Choroid plexus epithelial cell (primary cell): ENCODE data around the gene BSDC1.

ENCODE experiments used
- DNase-seq: peaks from one replicate; pipeline ENCODE4 v3.0.0-alpha.2; 2010; ENCODE audit warnings: low read depth
- H3K4me3 ChIP-seq: 2 replicates; pipeline ENCODE4 v1.5.1; 2011; ENCODE audit warnings: low read depth, mild to moderate bottlenecking, control low read depth, low read length, moderate library complexity
- TF ChIP-seq, protein P1 (sequence below): conservative IDR thresholded peaks from 2 replicates; pipeline ENCODE4 v1.5.1; 2011; ENCODE audit warnings: low read depth, mild to moderate bottlenecking, control low read depth, inconsistent platforms, low read length, moderate library complexity

BSDC1 gene

DNA sequence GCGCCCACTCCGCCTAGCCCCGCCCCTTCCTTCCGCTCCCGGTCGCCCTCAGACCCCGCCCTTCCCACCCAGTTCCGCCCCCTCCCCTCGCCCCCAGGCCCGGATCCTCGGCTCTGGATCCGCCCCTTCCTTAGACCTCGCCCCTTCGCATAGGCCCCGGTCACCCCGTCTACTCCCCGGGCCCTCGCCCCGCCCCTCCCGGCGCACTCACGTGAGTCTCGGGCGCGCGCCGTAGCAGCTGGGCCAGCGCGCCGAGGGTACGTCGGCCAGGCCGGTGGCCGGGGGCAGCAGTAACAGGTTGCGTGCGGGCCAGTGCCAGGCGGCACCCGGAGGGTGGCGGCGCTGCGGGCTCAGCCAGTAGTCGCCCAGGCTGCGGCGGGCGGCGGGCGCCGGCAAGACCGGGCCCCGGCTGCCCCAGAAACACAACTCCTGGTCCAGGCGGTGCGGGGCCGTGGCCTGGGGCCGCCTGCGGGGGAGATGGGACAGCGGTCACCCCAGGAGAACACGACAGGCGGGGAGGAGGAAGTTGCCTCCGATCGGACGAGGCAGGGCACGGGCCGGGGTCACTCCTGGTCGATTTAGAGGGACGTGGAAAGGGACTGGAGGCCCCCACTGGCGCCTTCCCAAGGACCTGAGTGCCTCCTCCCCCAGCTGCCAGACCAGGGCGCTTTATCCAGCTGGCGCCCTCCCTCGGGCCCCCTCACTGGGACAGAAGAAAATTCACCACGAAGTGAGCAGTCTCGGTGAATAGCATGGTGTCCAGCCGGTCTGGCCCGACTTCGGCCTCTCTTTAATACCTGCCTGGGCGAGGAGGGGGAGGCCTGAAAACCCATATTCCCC lies 42.6 kb downstream of the BSDC1 start:
- peak overlapping the region; percentile 60 for H3K4me3 ChIP-seq
- TF ChIP-seq, protein P1, sequence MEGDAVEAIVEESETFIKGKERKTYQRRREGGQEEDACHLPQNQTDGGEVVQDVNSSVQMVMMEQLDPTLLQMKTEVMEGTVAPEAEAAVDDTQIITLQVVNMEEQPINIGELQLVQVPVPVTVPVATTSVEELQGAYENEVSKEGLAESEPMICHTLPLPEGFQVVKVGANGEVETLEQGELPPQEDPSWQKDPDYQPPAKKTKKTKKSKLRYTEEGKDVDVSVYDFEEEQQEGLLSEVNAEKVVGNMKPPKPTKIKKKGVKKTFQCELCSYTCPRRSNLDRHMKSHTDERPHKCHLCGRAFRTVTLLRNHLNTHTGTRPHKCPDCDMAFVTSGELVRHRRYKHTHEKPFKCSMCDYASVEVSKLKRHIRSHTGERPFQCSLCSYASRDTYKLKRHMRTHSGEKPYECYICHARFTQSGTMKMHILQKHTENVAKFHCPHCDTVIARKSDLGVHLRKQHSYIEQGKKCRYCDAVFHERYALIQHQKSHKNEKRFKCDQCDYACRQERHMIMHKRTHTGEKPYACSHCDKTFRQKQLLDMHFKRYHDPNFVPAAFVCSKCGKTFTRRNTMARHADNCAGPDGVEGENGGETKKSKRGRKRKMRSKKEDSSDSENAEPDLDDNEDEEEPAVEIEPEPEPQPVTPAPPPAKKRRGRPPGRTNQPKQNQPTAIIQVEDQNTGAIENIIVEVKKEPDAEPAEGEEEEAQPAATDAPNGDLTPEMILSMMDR: peak; percentile 19
- peak; percentile 92 for DNase-seq

DNA sequence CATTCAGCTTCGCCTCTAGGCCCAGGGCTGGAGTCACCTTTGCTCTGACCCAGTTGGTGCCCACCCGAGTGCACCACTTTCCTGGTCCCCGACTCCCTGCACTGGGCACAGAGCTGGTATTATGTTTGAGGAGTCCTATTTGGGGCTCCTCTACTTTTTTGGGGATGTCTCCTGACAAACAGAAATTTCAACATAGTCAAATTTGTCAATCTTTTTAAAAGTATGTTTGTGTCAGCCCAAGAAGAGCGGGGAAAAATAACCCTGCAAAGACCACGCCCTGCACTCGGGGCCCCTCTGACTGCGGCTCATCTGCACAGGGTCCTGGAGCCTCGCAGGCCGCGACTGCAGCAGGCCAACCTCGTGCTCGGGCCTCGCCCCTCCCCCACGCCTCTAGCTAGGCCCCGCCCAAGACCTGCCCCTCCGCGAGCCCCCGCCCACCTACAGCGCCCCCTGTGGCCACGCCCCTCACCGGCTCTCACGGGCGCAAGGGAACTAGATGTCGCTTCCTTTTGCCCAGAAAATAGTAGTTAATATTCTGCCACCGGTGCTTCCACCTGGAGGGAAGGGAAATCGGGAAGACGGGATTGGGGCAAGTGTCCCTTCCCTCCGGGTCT lies 43.3 kb downstream of the BSDC1 start:
- TF ChIP-seq, protein P1: peak; percentile 55
- H3K4me3 ChIP-seq: peak overlapping the region; percentile 60

DNA sequence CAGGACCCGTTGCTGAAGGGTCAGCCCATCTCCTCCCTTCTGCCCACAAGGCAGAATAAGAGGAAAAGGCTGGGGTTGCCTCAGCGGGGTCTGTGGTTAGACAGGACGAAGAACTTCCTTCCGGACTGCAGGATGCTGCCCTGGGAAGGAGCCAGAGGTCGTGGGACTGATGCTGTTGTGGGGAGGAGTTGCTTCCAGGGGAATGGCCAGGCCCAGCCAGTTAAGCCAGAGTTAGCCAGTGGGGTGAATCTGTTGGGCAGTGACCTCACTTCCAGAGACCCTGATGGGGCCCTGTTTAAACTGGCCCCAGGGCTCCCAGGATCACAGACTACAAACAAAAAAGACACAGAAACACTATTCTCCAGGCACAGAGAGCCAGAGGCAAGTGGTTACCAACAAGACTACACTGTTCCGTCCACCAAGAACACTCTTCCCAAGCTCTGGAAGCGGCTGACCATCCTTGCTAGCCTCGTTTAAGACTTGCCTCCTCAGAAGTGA lies 45.0 kb downstream of the BSDC1 start:
- TF ChIP-seq, protein P1: no peak
- DNase-seq: peak; percentile 95
- H3K4me3 ChIP-seq: no peak overlapping the region

More for the DNA sequence above, 43.3 kb downstream of the BSDC1 start:
- peak; percentile 74 for DNase-seq

DNA sequence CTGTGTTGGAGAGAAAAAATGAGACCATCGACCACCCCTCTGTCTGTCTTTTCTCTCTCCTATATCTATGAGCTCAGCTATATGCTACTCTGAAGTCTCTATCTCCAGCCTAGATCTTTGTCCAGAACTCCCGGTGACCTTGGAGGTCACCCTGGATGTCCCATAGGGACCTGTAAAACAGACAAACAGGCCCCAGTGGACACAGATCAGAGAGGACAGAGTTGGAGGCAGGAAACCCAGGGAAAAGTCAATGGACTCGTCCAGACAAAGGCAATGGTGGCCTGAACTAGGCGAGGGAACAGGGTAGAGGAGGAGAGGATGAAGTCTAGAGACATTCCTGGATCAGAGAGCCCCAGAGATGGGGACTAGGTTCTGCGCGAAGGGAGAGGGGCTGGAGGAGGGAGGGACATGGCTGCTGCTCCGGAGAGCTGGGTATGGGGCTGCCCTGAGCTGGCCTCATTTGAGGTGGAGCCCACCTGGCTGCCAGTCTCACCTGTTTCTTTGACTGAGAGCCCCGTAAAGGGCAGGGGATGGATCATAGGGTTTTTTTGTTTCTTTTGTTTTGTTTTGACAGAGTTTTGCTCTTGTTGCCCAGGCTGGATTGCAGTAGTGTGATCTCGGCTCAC lies 47.6 kb downstream of the BSDC1 start:
- TF ChIP-seq, protein P1: no peak
- DNase-seq: no peak
- no peak overlapping the region for H3K4me3 ChIP-seq

DNA sequence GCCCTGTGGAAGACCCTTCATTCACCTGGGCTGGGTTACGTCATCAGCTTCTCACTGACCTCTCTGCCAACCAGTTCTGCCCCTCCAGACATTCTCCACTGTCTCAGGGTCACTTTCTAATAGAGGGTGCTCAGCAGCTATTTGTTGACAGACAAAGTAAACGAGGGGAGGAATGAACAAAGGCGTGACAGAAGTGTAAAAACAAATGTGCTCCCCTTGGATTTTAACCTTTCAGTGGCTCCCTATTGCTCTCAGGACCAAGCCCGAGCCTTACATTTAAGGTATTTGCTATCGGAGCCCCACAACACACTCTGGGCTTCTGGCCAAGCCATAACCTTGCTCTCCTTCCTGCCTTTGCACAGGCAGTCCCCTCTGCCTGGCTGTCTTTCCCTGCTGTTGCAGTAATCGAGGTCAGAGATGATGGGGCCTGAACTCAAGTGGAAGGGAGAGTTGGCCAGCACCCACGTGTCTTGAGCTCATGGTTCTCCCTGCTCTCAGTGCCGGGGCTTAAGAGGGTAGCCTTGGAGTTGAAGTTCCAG lies 48.9 kb downstream of the BSDC1 start:
- TF ChIP-seq, protein P1: no peak
- DNase-seq: peak; percentile 82
- H3K4me3 ChIP-seq: no peak overlapping the region

DNA sequence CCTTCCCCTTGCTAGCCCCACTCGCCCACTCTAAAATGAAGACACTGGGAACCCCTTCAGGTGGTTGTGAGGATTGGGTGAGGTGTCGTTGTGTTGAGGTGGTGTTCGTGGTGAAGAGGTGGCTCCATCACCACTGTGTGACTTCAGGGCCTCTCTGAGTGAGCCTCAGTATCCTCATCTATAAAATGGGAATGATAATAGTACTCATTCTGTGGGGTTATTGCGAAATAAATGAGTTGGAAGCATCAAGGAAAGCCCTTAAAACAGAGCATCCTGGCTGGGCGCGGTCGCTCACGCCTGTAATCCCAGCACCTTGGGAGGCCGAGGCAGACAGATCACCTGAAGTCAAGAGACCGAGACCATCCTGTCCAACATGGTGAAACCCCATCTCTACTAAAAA lies 51.5 kb downstream of the BSDC1 start:
- H3K4me3 ChIP-seq: no peak overlapping the region
- TF ChIP-seq, protein P1: no peak
- DNase-seq: no peak
